ENCODE measurements around the gene PPP1R3F. TPM values are rescaled to one million over a fixed set of nuclear protein-coding genes. Genes with fewer than 3 reads are reported as not detected.
A peak's percentile ranks its signal among the peaks of the same experiment; 100 is the strongest.
"Not testable (repeated sequence)": the region's sequence is repeated elsewhere in the genome, so short reads cannot be mapped to it uniquely, and the experiment has no call there.

Gene PPP1R3F
- total RNA-seq, 1 donor from 2014 or later: 6.3 TPM

GRCh38 chrX:49331282-49331681 lies 61.7 kb downstream of the PPP1R3F start, which contains the start of gene GAGE13:
Gene GAGE13, plus strand, starts transcription at chrX:49331582. Its CDS starts 1,156 bp downstream, at chrX:49332738.
- H3K27ac Mint-ChIP-seq; H3K36me3 Mint-ChIP-seq (ENCODE audit: low read depth); intact Hi-C loops (cut with micrococcal nuclease); H3K9me3 Mint-ChIP-seq; DNase-seq; H3K4me3 Mint-ChIP-seq; H3K27me3 Mint-ChIP-seq; H3K4me1 Mint-ChIP-seq: not testable (repeated sequence)

GRCh38 chrX:49331841-49332240 lies 62.2 kb downstream of the PPP1R3F start:
- H3K4me1 Mint-ChIP-seq; H3K9me3 Mint-ChIP-seq; H3K4me3 Mint-ChIP-seq; H3K36me3 Mint-ChIP-seq (ENCODE audit: low read depth); H3K27ac Mint-ChIP-seq; intact Hi-C loops (cut with micrococcal nuclease); H3K27me3 Mint-ChIP-seq: not testable (repeated sequence)
- DNase-seq: peak; percentile 65

Other genes with a start within 250 kb of the PPP1R3F start
- gene TFE3, start 226.4 kb upstream of the PPP1R3F start, total RNA-seq: 28.8 and 30.8 TPM in 2 replicates
- 4.4 and 4.5 TPM in 2 replicates for gene CCDC120, start 210.8 kb upstream of the PPP1R3F start, total RNA-seq
- gene PRAF2, start 195.8 kb upstream of the PPP1R3F start, total RNA-seq: 12.5 and 15.9 TPM in 2 replicates
- 38.7 and 40.8 TPM in 2 replicates for gene WDR45, start 189.9 kb upstream of the PPP1R3F start, total RNA-seq
- 24.7 TPM in 2 replicates for gene GPKOW, start 146.1 kb upstream of the PPP1R3F start, total RNA-seq
- 0.96 and 1.1 TPM in 2 replicates for gene MAGIX, start 107.0 kb upstream of the PPP1R3F start, total RNA-seq
- 84.4 and 91.4 TPM in 2 replicates for gene PLP2, start 97.9 kb upstream of the PPP1R3F start, total RNA-seq
- 21.9 and 22.7 TPM in 2 replicates for gene PRICKLE3, start 83.4 kb upstream of the PPP1R3F start, total RNA-seq
- gene SYP, start 69.6 kb upstream of the PPP1R3F start, total RNA-seq: 4.9 and 5.3 TPM in 2 replicates
- gene CACNA1F, start 36.5 kb upstream of the PPP1R3F start, total RNA-seq: 0.07 and 0.14 TPM in 2 replicates
- 25.6 and 25.8 TPM in 2 replicates for gene CCDC22, start 34.3 kb upstream of the PPP1R3F start, total RNA-seq
- gene FOXP3, start 5.1 kb upstream of the PPP1R3F start, total RNA-seq: 13.1 and 14.2 TPM in 2 replicates
- not detected in 2 replicates for gene GAGE10, start 33.9 kb downstream of the PPP1R3F start, total RNA-seq
- gene GAGE12J, start 52.2 kb downstream of the PPP1R3F start, total RNA-seq: not detected in 2 replicates
- gene GAGE13, start 61.8 kb downstream of the PPP1R3F start, total RNA-seq: not detected in 2 replicates